IMR-90 (cell line): ENCODE measurements around the gene SLC26A5. TPM values are rescaled to one million over a fixed set of nuclear protein-coding genes. Genes with fewer than 3 reads are reported as not detected.
A peak's percentile ranks its signal among the peaks of the same experiment; 100 is the strongest.

Source experiments
- ATAC-seq: fragments of 200-7000 bp; cut with Tn5 transposase; 2 replicates; pipeline ENCODE4 v1.9.1; 2020; ENCODE audit warnings: low read depth, mild to moderate bottlenecking, moderate library complexity
- BruUV-seq: library from RNA; stranded (reverse); fragments of 400-500 nt; replicated peaks from 2 replicates; lab custom pipeline; 2021; lab: Mats Ljungman, UMichigan
- CTCF ChIA-PET: fragments of 300-600 bp; formaldehyde crosslinking; extraction: SDS; loops from one replicate; lab custom pipeline; 2021; ENCODE audit warnings: antibody characterized with exemption; lab: Yijun Ruan, JAX
- POLR2A ChIA-PET: fragments of 300-600 bp; sonication (Branson Sonifier 250); formaldehyde crosslinking; loops from one replicate; lab custom pipeline; 2022; ENCODE audit warnings: antibody characterized with exemption; ENCODE audit not compliant: unreplicated experiment; lab: Charles Lee
- DNase-seq: peaks from one replicate; pipeline ENCODE4 v3.0.0; 2013
- H2AFZ ChIP-seq: replicated peaks from 2 replicates; pipeline ENCODE3; 2013; ENCODE audit warnings: low read length, mild to moderate bottlenecking; ENCODE audit not compliant: poor library complexity
- H2AK5ac ChIP-seq: 2 replicates; pipeline ENCODE4 v1.6.1; 2013; ENCODE audit warnings: low read depth, low read length, inconsistent platforms
- H2AK9ac ChIP-seq: replicated peaks from 2 replicates; pipeline ENCODE3; 2013; ENCODE audit warnings: mild to moderate bottlenecking, low read depth, low read length, moderate library complexity; ENCODE audit not compliant: poor library complexity
- H2BK120ac ChIP-seq: 2 replicates; pipeline ENCODE4 v1.6.1; 2013; ENCODE audit warnings: low read depth, low read length, inconsistent platforms
- H2BK15ac ChIP-seq: 3 replicates; pipeline ENCODE4 v1.6.1; 2013; ENCODE audit warnings: low read depth, low read length, inconsistent platforms
- H2BK20ac ChIP-seq: 2 replicates; pipeline ENCODE4 v1.6.1; 2013; ENCODE audit warnings: low read depth, mild to moderate bottlenecking, inconsistent platforms, low read length, moderate library complexity
- H2BK5ac ChIP-seq: 2 replicates; pipeline ENCODE4 v1.6.1; 2013; ENCODE audit warnings: mild to moderate bottlenecking, low read depth, low read length, inconsistent platforms; ENCODE audit not compliant: poor library complexity, severe bottlenecking
- H3K14ac ChIP-seq: replicated peaks from 2 replicates; pipeline ENCODE4 v1.6.1; 2013; ENCODE audit warnings: low read depth, low read length, inconsistent platforms
- H3K18ac ChIP-seq: 2 replicates; pipeline ENCODE4 v1.6.1; 2013; ENCODE audit warnings: low read depth, low read length, control low read depth
- H3K23ac ChIP-seq: 2 replicates; pipeline ENCODE4 v1.6.1; 2013; ENCODE audit warnings: low read depth, low read length, inconsistent platforms
- H3K27ac ChIP-seq: 2 replicates; pipeline ENCODE4 v1.5.1; 2013; ENCODE audit warnings: mild to moderate bottlenecking, control low read depth, low read length; ENCODE audit not compliant: insufficient read depth
- H3K27me3 ChIP-seq: 2 replicates; pipeline ENCODE4 v1.6.1; 2013; ENCODE audit warnings: low read length; ENCODE audit not compliant: control insufficient read depth, insufficient read depth
- H3K36me3 ChIP-seq: 2 replicates; pipeline ENCODE4 v1.6.1; 2013; ENCODE audit warnings: low read length, mixed read lengths; ENCODE audit not compliant: control insufficient read depth, insufficient read depth
- H3K4ac ChIP-seq: 2 replicates; pipeline ENCODE4 v1.6.1; 2013; ENCODE audit warnings: low read depth, low read length, inconsistent platforms
- H3K4me1 ChIP-seq: 2 replicates; pipeline ENCODE4 v1.6.1; 2013; ENCODE audit warnings: low read length, mixed read lengths; ENCODE audit not compliant: control insufficient read depth, insufficient read depth
- H3K4me2 ChIP-seq: 2 replicates; pipeline ENCODE4 v1.6.1; 2013; ENCODE audit warnings: low read depth, mild to moderate bottlenecking, control low read depth, low read length, moderate library complexity
- H3K4me3 ChIP-seq: 2 replicates; pipeline ENCODE4 v1.5.1; 2013; ENCODE audit warnings: low read depth, mild to moderate bottlenecking, control low read depth, low read length, moderate library complexity; ENCODE audit not compliant: insufficient read depth
- H3K56ac ChIP-seq: 2 replicates; pipeline ENCODE4 v1.6.1; 2013; ENCODE audit warnings: low read length, inconsistent platforms; ENCODE audit not compliant: insufficient read depth; ENCODE audit errors: extremely low read depth
- H3K79me1 ChIP-seq, 2 experiments: 2 replicates each; pipeline ENCODE4 v1.6.1; 2013; ENCODE audit warnings: low read length in 2 of 2, inconsistent platforms in 1 of 2, low read depth in 1 of 2
- H3K9ac ChIP-seq: 2 replicates; pipeline ENCODE4 v1.6.1; 2013; ENCODE audit warnings: low read depth, low read length, control low read depth
- H3K9me1 ChIP-seq: 2 replicates; pipeline ENCODE4 v1.6.1; 2013; ENCODE audit warnings: low read length, inconsistent platforms; ENCODE audit not compliant: insufficient read depth
- H3K9me3 ChIP-seq: 2 replicates; pipeline ENCODE4 v1.6.1; 2013; ENCODE audit warnings: low read length; ENCODE audit not compliant: control insufficient read depth, insufficient read depth
- H4K20me1 ChIP-seq: 2 replicates; pipeline ENCODE4 v1.6.1; 2013; ENCODE audit warnings: low read length, inconsistent platforms; ENCODE audit not compliant: insufficient read depth
- H4K5ac ChIP-seq: 2 replicates; pipeline ENCODE4 v1.6.1; 2013; ENCODE audit warnings: mild to moderate bottlenecking, low read depth, low read length, control low read depth
- H4K8ac ChIP-seq, 2 experiments: 2 replicates each; pipeline ENCODE4 v1.6.1; 2013; ENCODE audit warnings: low read depth in 2 of 2, low read length in 2 of 2, control low read depth in 1 of 2, inconsistent platforms in 1 of 2
- H4K91ac ChIP-seq: 2 replicates; pipeline ENCODE4 v1.6.1; 2013; ENCODE audit warnings: low read depth, low read length, inconsistent platforms; ENCODE audit not compliant: insufficient read depth
- BHLHE40 ChIP-seq: fragments of 150-350 bp; IDR thresholded peaks from 2 replicates; pipeline ENCODE4 v1.6.1; 2016; ENCODE audit warnings: mild to moderate bottlenecking, low read depth, low read length
- CTCF ChIP-seq: conservative IDR thresholded peaks from 2 replicates; pipeline ENCODE4 v1.5.1; 2012; ENCODE audit warnings: mild to moderate bottlenecking, low read depth, low read length, improper control_type of control experiment
- ELK1 ChIP-seq: fragments of 150-350 bp; IDR thresholded peaks from 2 replicates; pipeline ENCODE4 v1.6.1; 2016; ENCODE audit warnings: low read depth, mild to moderate bottlenecking, low read length, moderate library complexity, borderline replicate concordance
- MAFK ChIP-seq: IDR thresholded peaks from 2 replicates; pipeline ENCODE4 v1.6.1; 2012; ENCODE audit warnings: low read depth, low read length, improper control_type of control experiment
- MAZ ChIP-seq: IDR thresholded peaks from 2 replicates; pipeline ENCODE4 v1.6.1; 2012; ENCODE audit warnings: low read depth, mild to moderate bottlenecking, low read length, improper control_type of control experiment, moderate library complexity, borderline replicate concordance
- NFE2L2 ChIP-seq: fragments of 150-350 bp; IDR thresholded peaks from 2 replicates; pipeline ENCODE4 v1.6.1; 2016; ENCODE audit warnings: low read depth, mild to moderate bottlenecking, low read length
- POLR2A ChIP-seq: IDR thresholded peaks from 2 replicates; pipeline ENCODE4 v1.6.1; 2012; ENCODE audit warnings: mild to moderate bottlenecking, low read depth, low read length
- RCOR1 ChIP-seq: IDR thresholded peaks from 2 replicates; pipeline ENCODE4 v1.6.1; 2012; ENCODE audit warnings: mild to moderate bottlenecking, low read length, improper control_type of control experiment; ENCODE audit not compliant: insufficient replicate concordance
- WGBS, 2 experiments: methylation state at CpG; one replicate each; pipeline versions ENCODE4 v1.1.5 to v1.1.7; 2013; ENCODE audit warnings: missing lambda C conversion rate in 2 of 2; ENCODE audit not compliant: insufficient read length in 1 of 2; ENCODE audit errors: extremely low coverage in 2 of 2; 5-methylcytosine and 5-hydroxymethylcytosine counted together
- dilution Hi-C: fragments of 300-500 bp; cut with HindIII; formaldehyde crosslinking; loops from one replicate; pipeline ENCODE4 v1.14.3; 2018; ENCODE audit warnings: low sequenced_read_pairs; ENCODE audit not compliant: unreplicated experiment
- in situ Hi-C: fragments of 300-500 bp; cut with MboI; formaldehyde crosslinking; loops from 3 replicates; pipeline ENCODE4 v1.14.3; 2019; ENCODE audit warnings: low sequenced_read_pairs, inconsistent platforms, mixed read lengths
- intact Hi-C: fragments of 100-400 bp; cut with micrococcal nuclease; formaldehyde crosslinking; loops from 2 replicates; pipeline ENCODE4 v1.10.0; 2022
- polyA plus RNA-seq, 3 experiments: library from polyadenylated mRNA; depleted of rRNA; stranded (reverse); fragments of >200 nt; gene quantifications; 2 replicates each; pipeline ENCODE4 v1.2.3, GENCODE V29; 2012; ENCODE audit warnings: low replicate concordance in 1 of 3
- total RNA-seq: library from RNA; depleted of rRNA; stranded (reverse); fragments of >200 nt; gene quantifications from 2 replicates; pipeline ENCODE4 v1.2.3, GENCODE V29; 2012

Gene SLC26A5
- total and polyA plus RNA-seq, 2 of the 4 experiments (the other 2 are of a cell fraction): not detected

- no peak for TF ChIP-seq CTCF
These were observed 98.3 kb downstream of the SLC26A5 start, which contains the start of gene PSMC2 (continued) for GRCh38 chr7:103347507-103348267.

GRCh38 chr7:103346396-103346795 lies 99.6 kb downstream of the SLC26A5 start:
- WGBS, 2 experiments: no CpG with 5 or more reads among the region's 5 CpGs
- H3K36me3 ChIP-seq: peaks cover 5% of the 10 kb centered on the region
- intact Hi-C loops: no loop called here
- no peaks in the 10 kb centered on the region for H3K27me3 ChIP-seq
- H3K27ac ChIP-seq: no peak overlapping the region
- peak overlapping the region; percentile 18; the same call in 1 of the 2 replicates for H4K5ac ChIP-seq
- no peaks in the 10 kb centered on the region; the same call in none of the 2 replicates for H3K4me1 ChIP-seq
- H3K14ac ChIP-seq: no peak overlapping the region
- no peak overlapping the region for H2BK120ac ChIP-seq
- H3K56ac ChIP-seq: no peak overlapping the region
- no peak overlapping the region for H3K4me3 ChIP-seq
- H4K91ac ChIP-seq: no peak overlapping the region
- H4K8ac ChIP-seq: peak overlapping the region; percentile 21 to 93; a peak in 3 of 4 replicates
- no peak overlapping the region for H3K4ac ChIP-seq
- H3K4me2 ChIP-seq: no peak overlapping the region
- no peaks in the 10 kb centered on the region for H3K9me3 ChIP-seq
- H2AK5ac ChIP-seq: no peak overlapping the region
- POLR2A ChIA-PET: no interaction called here
- in situ Hi-C loops: no loop called here
- no peak overlapping the region for H2BK20ac ChIP-seq
- no peaks in the 10 kb centered on the region; the same call in 1 of the 2 replicates for H3K9me1 ChIP-seq
- peaks cover 11% of the 10 kb centered on the region; the same call in 1 of the 2 replicates for H4K20me1 ChIP-seq
- peaks cover 5 to 17% of the 10 kb centered on the region in 2 experiments; a peak in 2 of 4 replicates for H3K79me1 ChIP-seq
- no peak overlapping the region for H3K18ac ChIP-seq
- dilution Hi-C loops: no loop called here
- DNase-seq (no peak), ATAC-seq (no peak)
- CTCF ChIA-PET: no interaction called here
- H2BK5ac ChIP-seq: no peak overlapping the region
- H3K23ac ChIP-seq: no peak overlapping the region
- no peak overlapping the region for H3K9ac ChIP-seq
- no TSS peak for BruUV-seq
- H2BK15ac ChIP-seq: no peak overlapping the region
- H2AK9ac ChIP-seq: no peak overlapping the region
- H2AFZ ChIP-seq: no peak overlapping the region
- TF ChIP-seq POLR2A: no peak
- TF ChIP-seq MAFK: no peak
- no peak for TF ChIP-seq MAZ
- TF ChIP-seq CTCF: no peak
- TF ChIP-seq BHLHE40: no peak
- no peak for TF ChIP-seq ELK1
- TF ChIP-seq NFE2L2: no peak
- TF ChIP-seq RCOR1: no peak
